GM23338 (cell line): ENCODE data around the gene KCNJ6. TPM values are rescaled to one million over a fixed set of nuclear protein-coding genes. Genes with fewer than 3 reads are reported as not detected.

Experiments
- ATAC-seq: fragments of 200-7000 bp; cut with Tn5 transposase; 3 replicates; pipeline ENCODE4 v1.9.1; 2020
- DNase-seq: peaks from one replicate; pipeline ENCODE4 v3.0.0-alpha.2; 2015; ENCODE audit warnings: low spot score
- H2AFZ ChIP-seq: fragments of 200-600 bp; sonication (generic); 2 replicates; pipeline ENCODE4 v1.8.0; 2016; ENCODE audit warnings: antibody characterized with exemption, mild to moderate bottlenecking, moderate library complexity
- H3F3A ChIP-seq: fragments of 200-600 bp; sonication (generic); replicated peaks from 2 replicates; pipeline ENCODE4 v1.8.0; 2017; ENCODE audit warnings: antibody characterized with exemption, mixed run types, low read depth
- H3K27ac ChIP-seq: fragments of 200-600 bp; sonication (generic); 2 replicates; pipeline ENCODE4 v1.6.1; 2016; ENCODE audit warnings: low read depth
- H3K27me3 ChIP-seq: fragments of 200-600 bp; sonication (generic); 2 replicates; pipeline ENCODE4 v1.8.0; 2016; ENCODE audit warnings: mild to moderate bottlenecking, mixed run types, moderate library complexity; ENCODE audit not compliant: insufficient read depth
- H3K36me3 ChIP-seq: fragments of 200-600 bp; sonication (generic); 2 replicates; pipeline ENCODE4 v1.8.0; 2016; ENCODE audit warnings: mild to moderate bottlenecking; ENCODE audit not compliant: insufficient read depth
- H3K4me1 ChIP-seq: fragments of 200-600 bp; sonication (generic); 2 replicates; pipeline ENCODE4 v1.8.0; 2016; ENCODE audit warnings: mild to moderate bottlenecking, moderate library complexity; ENCODE audit not compliant: insufficient read depth
- H3K4me2 ChIP-seq: fragments of 200-600 bp; sonication (generic); 2 replicates; pipeline ENCODE4 v1.7.1; 2017; ENCODE audit warnings: mixed run types
- H3K4me3 ChIP-seq: fragments of 200-600 bp; sonication (generic); 2 replicates; pipeline ENCODE4 v1.6.1; 2016; ENCODE audit warnings: mixed run types
- H3K79me2 ChIP-seq: fragments of 200-600 bp; sonication (generic); replicated peaks from 2 replicates; pipeline ENCODE4 v1.8.0; 2017; ENCODE audit warnings: mild to moderate bottlenecking; ENCODE audit not compliant: insufficient read depth
- H3K9me2 ChIP-seq: fragments of 200-600 bp; sonication (generic); 2 replicates; pipeline ENCODE4 v1.8.0; 2017; ENCODE audit not compliant: insufficient read depth
- H4K20me1 ChIP-seq: fragments of 200-600 bp; sonication (generic); replicated peaks from 2 replicates; pipeline ENCODE4 v1.8.0; 2017; ENCODE audit warnings: mild to moderate bottlenecking; ENCODE audit not compliant: insufficient read depth
- H3K27ac Mint-ChIP-seq: 2 replicates; pipeline ENCODE4 v1.8.0; 2020; ENCODE audit warnings: inconsistent platforms, mild to moderate bottlenecking, moderate library complexity, mixed read lengths
- H3K27me3 Mint-ChIP-seq: 3 replicates; pipeline ENCODE4 v1.8.0; 2022; ENCODE audit warnings: low read depth, mild to moderate bottlenecking, moderate library complexity, mixed read lengths, inconsistent platforms; ENCODE audit not compliant: insufficient read depth, poor library complexity
- H3K36me3 Mint-ChIP-seq: 3 replicates; pipeline ENCODE4 v1.8.0; 2021; ENCODE audit warnings: low read depth, mild to moderate bottlenecking, inconsistent platforms, moderate library complexity, mixed read lengths
- H3K4me1 Mint-ChIP-seq: 3 replicates; pipeline ENCODE4 v1.8.0; 2020; ENCODE audit warnings: mild to moderate bottlenecking, inconsistent platforms, mixed read lengths
- H3K4me3 Mint-ChIP-seq: 3 replicates; pipeline ENCODE4 v1.8.0; 2021; ENCODE audit warnings: moderate library complexity, mild to moderate bottlenecking, inconsistent platforms, mixed read lengths
- H3K9me3 Mint-ChIP-seq: 3 replicates; pipeline ENCODE4 v1.8.0; 2020; ENCODE audit warnings: moderate library complexity, mild to moderate bottlenecking, inconsistent platforms, mixed read lengths
- CREB1 ChIP-seq: fragments of 250-450 bp; sonication (Bioruptor Pico); IDR thresholded peaks from 2 replicates; pipeline ENCODE4 v1.5.0; 2020; ENCODE audit warnings: low read depth, mild to moderate bottlenecking, moderate library complexity
- CTCF ChIP-seq, 2 experiments: fragments of 200-600 bp in 1 of 2; sonication (generic) in 1 of 2; conservative IDR thresholded peaks; 2 replicates each; pipeline versions ENCODE4 v1.5.1 to v1.6.1; 2016 to 2017; ENCODE audit warnings: antibody characterized with exemption in 2 of 2, low read depth in 2 of 2, mild to moderate bottlenecking in 2 of 2, moderate library complexity in 1 of 2
- ETS1 ChIP-seq: IDR thresholded peaks from 2 replicates; pipeline ENCODE4 v1.6.1; 2016; ENCODE audit warnings: antibody characterized with exemption
- EZH2 ChIP-seq: fragments of 200-600 bp; sonication (generic); IDR thresholded peaks from one replicate; pipeline ENCODE4 v1.8.0; 2017; ENCODE audit warnings: antibody characterized with exemption, mild to moderate bottlenecking, low read depth; ENCODE audit not compliant: unreplicated experiment
- EZH2phosphoT487 ChIP-seq: fragments of 200-600 bp; sonication (generic); IDR thresholded peaks from one replicate; pipeline ENCODE4 v1.8.1; 2018; ENCODE audit warnings: antibody characterized with exemption; ENCODE audit not compliant: unreplicated experiment
- JUNB ChIP-seq: IDR thresholded peaks from one replicate; pipeline ENCODE4 v1.6.1; 2016; ENCODE audit warnings: antibody characterized with exemption; ENCODE audit not compliant: unreplicated experiment
- NANOG ChIP-seq: IDR thresholded peaks from 2 replicates; pipeline ENCODE4 v1.6.1; 2016; ENCODE audit warnings: antibody characterized with exemption, borderline replicate concordance
- REST ChIP-seq: IDR thresholded peaks from one replicate; pipeline ENCODE4 v1.6.1; 2018; ENCODE audit warnings: antibody characterized with exemption; ENCODE audit not compliant: unreplicated experiment
- STAT1 ChIP-seq: IDR thresholded peaks from one replicate; pipeline ENCODE4 v1.6.1; 2016; ENCODE audit warnings: antibody characterized with exemption; ENCODE audit not compliant: unreplicated experiment
- ZNF114 ChIP-seq: fragments of 250-450 bp; sonication (Bioruptor Pico); IDR thresholded peaks from 2 replicates; pipeline ENCODE4 v1.5.0; 2020; ENCODE audit warnings: mild to moderate bottlenecking, moderate library complexity
- ZNF331 ChIP-seq: fragments of 250-450 bp; sonication (Bioruptor Pico); IDR thresholded peaks from 2 replicates; pipeline ENCODE4 v1.5.0; 2020; ENCODE audit warnings: low read depth, mild to moderate bottlenecking, moderate library complexity
- polyA plus RNA-seq: library from polyadenylated mRNA; unstranded; fragments of >200 nt; fragmentation: Nextera tagmentation; extraction: Ambion mirVana; gene quantifications from 2 replicates; pipeline ENCODE4 v1.2.1, GENCODE V29; 2016
- total RNA-seq: library from RNA; depleted of rRNA; stranded (reverse); fragments of >200 nt; shearing (Covaris generic); gene quantifications from 2 replicates; pipeline ENCODE4 v1.2.3, GENCODE V29; 2014

Gene KCNJ6
- total and polyA plus RNA-seq, 2 experiments from 2014 or later, result 0.48 to 0.52 TPM

- Histone ChIP-seq H3K79me2 (no peaks in the 10 kb centered on the region), H4K20me1 (no peaks in the 10 kb centered on the region; the same call in 1 of the 2 replicates), H3F3A (no peaks in the 10 kb centered on the region), H3K27ac (no peak overlapping the region), H3K36me3 (no peaks in the 10 kb centered on the region), H3K4me1 (no peaks in the 10 kb centered on the region), H3K27me3 (no peaks in the 10 kb centered on the region), H3K4me3 (no peak overlapping the region), H3K4me2 (no peak overlapping the region), H3K9me2 (peaks cover 15% of the 10 kb centered on the region; the same call in 1 of the 2 replicates), H2AFZ (no peak overlapping the region)
- Mint-ChIP-seq H3K9me3 (no peaks in the 10 kb centered on the region), H3K27ac (no peak overlapping the region), H3K4me1 (no peaks in the 10 kb centered on the region), H3K4me3 (no peak overlapping the region), H3K36me3 (no peaks in the 10 kb centered on the region), H3K27me3 (no peaks in the 10 kb centered on the region)
- no peak for DNase-seq
- no peak for ATAC-seq
- no peak for TF ChIP-seq ETS1
- TF ChIP-seq EZH2phosphoT487, result no peak
- no peak for TF ChIP-seq STAT1
Observed at GRCh38 chr21:37869661-37870060, 46.6 kb downstream of the KCNJ6 start.

- ATAC-seq (no peak), DNase-seq (no peak)
- H3K27ac Mint-ChIP-seq, result no peak overlapping the region
- Histone ChIP-seq H3K4me2 (no peak overlapping the region), H3K9me2 (peaks cover 15% of the 10 kb centered on the region; the same call in 1 of the 2 replicates), H3K79me2 (no peaks in the 10 kb centered on the region), H3K36me3 (no peaks in the 10 kb centered on the region), H3K27me3 (no peaks in the 10 kb centered on the region), H4K20me1 (no peaks in the 10 kb centered on the region; the same call in 1 of the 2 replicates), H3F3A (no peaks in the 10 kb centered on the region), H3K27ac (no peak overlapping the region), H3K4me1 (no peaks in the 10 kb centered on the region), H2AFZ (no peak overlapping the region), H3K4me3 (no peak overlapping the region)
- H3K4me1 Mint-ChIP-seq, result no peaks in the 10 kb centered on the region
- H3K4me3 Mint-ChIP-seq, result no peak overlapping the region
- H3K36me3 Mint-ChIP-seq, result no peaks in the 10 kb centered on the region
- no peaks in the 10 kb centered on the region for H3K9me3 Mint-ChIP-seq
- peaks cover 1% of the 10 kb centered on the region for H3K27me3 Mint-ChIP-seq
- TF ChIP-seq REST, result no peak
- no peak for TF ChIP-seq ZNF331 (CRISPR knock-in tag)
- no peak for TF ChIP-seq ZNF114 (CRISPR knock-in tag)
- TF ChIP-seq ETS1, result no peak
- no peak for TF ChIP-seq EZH2phosphoT487
- TF ChIP-seq JUNB, result no peak
- TF ChIP-seq EZH2, result no peak
- no peak for TF ChIP-seq CREB1 (CRISPR knock-in tag)
- TF ChIP-seq STAT1, result no peak
- TF ChIP-seq CTCF (conservative IDR thresholded peaks at IDR 0.05; ENCODE audit: low read depth in 2 of 2), result no peak
- TF ChIP-seq NANOG, result no peak
Observed at GRCh38 chr21:37868446-37869295, 47.6 kb downstream of the KCNJ6 start.
